ENCODE results near the gene SCARF1.

The SCARF1 gene

GRCh38 chr17:1648173-1648962 lies 2.8 kb upstream of the SCARF1 start:
- DNase-seq (ENCODE audit: low read depth in 2 of 2): no peak

GRCh38 chr17:1647802-1648171 lies 2.3 kb upstream of the SCARF1 start:
- no peak for DNase-seq (ENCODE audit: low read depth in 2 of 2)

DNA sequence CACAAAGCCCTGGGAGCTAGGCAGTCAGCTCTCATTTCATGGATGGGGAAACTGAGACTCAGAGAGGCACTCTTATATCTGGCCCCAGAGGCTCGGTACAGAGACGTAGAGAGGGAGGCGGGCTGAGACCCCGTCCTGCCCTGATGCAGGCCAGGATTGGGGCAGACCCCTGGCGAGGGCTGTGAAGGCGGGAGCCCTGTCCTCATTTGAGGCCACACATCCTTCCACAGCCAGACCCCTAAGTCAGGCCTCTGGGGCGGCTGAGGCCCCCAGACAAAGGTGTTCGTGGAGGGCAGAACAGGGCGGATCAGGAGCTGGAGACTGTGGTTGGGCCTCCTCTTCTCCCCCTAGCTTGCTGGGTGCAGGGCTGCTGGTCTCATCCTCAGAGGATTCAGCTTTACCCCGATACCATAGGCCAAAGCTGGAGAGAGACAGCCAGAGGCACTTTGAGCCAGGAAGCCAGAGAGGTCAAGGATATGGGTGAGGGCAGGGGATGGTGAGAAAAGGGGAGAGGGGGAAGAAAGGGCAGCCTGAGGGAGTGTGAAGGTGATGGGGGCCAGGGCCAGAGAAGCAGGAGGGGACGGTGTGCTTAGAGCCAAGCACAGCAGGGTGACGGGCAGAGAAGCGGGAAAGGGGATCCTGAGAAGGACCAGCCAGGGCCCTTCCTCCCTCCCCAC lies 805 bp upstream of the SCARF1 start:
- DNase-seq (ENCODE audit: low read depth in 2 of 2): no peak

DNA sequence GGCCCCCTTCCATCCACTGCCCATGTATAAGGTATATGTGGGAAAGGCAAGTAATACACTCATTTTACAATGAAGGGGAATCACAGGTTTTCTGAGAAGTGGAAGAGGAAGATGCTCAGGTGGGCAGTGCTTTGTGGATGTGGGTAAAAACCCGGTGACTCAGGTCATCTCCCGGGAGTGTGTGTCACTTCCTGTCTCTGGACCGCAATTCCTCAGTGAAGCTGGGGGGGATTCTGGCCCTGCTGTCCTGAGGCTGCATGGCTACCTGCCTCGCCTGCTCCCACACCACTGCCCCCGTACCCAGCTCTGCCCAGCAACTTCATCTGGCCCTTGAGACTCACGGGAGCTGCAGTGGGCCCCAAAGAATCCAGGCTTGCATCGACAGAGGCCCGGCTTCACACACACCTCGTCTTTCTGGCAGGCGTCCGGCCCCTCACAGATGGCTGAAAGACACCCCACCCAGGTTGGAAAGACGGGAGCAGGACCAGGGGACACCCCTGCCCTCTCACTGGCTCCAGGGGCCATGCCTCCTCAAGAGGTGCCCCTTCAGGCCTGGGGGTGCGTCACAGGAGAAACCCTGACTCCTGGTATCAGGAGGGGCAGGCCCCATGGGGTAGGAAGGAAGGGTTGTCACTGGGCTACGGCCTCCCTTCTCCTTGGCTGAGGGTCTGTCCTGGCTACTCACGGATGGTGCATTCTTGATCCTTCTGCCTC lies 882 bp downstream of the SCARF1 start:
- no peak for DNase-seq (ENCODE audit: low read depth in 2 of 2)

DNA sequence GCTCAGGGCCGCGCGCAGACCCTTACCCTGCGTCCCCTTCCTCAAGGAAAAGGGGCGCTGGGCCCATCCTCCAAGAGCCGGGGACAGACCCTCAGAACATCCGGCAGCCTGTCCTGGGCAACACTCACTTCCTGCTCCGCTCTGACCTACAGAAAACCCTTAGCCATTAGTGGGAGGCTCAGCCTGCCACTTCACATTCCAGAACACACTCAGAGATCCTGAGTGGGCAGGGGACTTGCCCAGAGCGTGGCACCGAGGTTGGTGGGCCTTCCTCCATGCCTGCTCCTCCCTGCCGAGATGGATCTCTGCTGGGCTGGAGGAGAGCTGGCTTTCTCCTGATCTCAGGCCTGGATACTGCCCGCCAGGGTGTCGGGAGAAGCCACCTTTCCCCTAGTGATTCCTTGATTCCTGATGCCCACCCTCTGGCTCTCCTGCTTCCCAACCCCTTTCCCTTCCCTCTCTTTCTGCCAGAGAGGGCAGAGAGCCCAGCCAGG lies 1.5 kb downstream of the SCARF1 start:
- no peak for DNase-seq (ENCODE audit: low read depth in 2 of 2)

- DNase-seq (ENCODE audit: low read depth in 2 of 2): no peak
Observed at GRCh38 chr17:1643293-1643998, 2.1 kb downstream of the SCARF1 start.

DNA sequence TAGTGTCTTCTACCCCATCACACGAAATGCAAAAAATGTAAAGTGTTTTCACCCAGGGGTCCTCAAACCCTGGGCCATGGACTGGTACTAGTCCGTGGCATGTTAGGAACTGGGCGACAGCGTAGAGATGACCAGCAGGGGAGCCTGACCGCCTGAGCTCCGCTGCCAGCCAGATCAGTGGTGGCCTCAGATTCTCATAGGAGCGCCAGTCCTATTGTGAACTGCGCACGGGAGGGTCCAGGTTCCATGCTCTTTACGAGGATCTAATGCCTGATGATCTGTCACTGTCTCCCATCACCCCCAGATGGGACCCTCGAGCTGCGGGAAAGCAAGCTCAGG lies 4.5 kb downstream of the SCARF1 start:
- DNase-seq (ENCODE audit: low read depth in 2 of 2): no peak

DNA sequence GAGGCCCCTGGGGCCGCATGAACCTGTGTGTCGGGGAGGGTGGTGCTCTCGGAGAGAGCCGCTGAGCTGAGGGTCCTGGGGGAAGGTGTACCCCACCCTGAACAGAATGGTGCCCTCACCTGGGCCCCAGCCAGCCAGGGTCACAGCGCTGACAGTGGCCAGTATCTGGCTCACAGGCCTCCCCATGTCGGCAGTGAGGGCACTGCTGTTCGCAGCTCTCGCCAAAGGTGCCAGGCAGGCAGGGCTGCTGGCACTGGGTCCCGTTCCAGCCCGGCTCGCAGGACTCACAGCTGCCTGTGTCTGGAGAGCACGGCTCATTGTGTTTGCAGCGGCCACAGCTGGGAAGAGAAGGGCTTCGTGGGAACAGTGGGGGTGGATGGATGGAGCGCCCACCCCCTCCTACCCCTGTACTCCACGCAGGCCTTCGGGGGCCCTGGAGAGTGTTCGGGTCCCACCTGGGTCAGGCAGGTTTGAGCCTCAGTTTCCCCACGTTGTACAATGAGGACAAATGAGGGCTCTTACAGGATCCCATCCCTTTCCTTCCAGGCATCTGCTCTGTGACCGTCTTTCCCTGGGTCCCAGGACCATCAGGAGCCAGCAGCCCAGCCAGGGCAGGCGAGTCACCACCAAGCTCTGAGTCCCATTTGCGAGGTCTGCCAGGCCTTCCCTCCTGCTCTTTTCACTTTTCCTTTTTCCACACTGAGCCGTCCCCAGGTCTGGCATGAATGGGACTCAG lies 5.0 kb downstream of the SCARF1 start:
- DNase-seq (ENCODE audit: low read depth in 2 of 2): no peak

DNA sequence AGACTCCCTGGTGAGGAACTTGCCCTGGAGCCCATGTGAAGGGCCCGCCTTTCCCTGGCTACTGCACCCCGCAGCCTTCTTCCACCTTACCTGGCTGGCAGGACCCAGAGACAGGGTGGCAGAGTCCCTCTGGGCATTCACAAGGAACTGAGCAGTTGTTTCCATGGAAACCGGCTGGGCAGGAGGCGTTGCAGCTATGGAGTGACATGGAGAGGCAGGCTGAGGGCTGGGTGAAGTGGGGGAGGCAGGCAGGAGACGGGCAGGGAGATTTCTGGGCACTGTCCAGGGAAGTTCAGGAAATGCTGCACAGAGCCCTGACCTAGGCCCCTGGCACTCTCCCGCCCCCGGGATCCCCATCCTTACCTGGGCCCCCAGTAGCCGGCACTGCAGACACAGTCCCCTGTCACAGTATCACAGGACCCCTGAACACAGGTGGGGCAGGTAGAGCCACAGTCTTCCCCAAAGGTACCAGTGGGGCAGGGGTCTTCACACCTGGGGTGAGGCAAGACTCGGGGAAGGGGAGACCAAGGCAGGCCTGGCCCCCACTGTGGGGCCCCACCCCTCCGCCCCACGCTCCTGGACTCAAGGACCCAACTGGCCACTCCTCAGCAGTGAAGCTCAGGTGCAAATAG lies 5.9 kb downstream of the SCARF1 start:
- no peak for DNase-seq (ENCODE audit: low read depth in 2 of 2)

- DNase-seq (ENCODE audit: low read depth in 2 of 2): no peak
Observed at GRCh38 chr17:1638624-1639300, 6.8 kb downstream of the SCARF1 start.

- DNase-seq (ENCODE audit: low read depth in 2 of 2): no peak
Observed at GRCh38 chr17:1638171-1638590, 7.4 kb downstream of the SCARF1 start.

DNA sequence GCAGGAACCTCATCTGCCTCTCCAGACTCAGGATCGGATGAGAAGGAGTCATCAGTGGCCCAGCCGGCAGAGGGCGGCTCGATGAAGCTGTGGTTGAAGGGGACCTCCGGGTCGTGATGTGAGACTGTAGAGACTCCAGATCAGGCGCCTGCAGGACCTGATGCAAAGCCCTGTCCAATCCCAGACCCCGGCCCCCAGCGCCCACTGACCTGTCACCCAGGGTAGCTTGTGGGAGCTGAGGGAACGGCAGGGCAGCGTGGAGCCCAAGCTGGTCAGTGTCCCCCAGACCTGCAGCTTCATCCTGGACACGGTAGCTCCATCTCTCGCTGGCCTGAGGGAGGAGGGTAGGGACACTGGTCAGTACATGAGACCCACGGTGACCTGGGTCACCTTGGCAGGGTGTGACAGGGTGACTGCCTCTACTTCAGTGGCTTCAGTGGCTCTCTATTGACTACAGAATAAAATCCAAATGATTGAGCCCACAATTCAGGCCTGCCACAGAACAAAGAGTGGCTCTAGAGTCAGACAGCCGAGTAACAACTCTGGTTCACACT lies 8.7 kb downstream of the SCARF1 start:
- no peak for DNase-seq (ENCODE audit: low read depth in 2 of 2)

DNA sequence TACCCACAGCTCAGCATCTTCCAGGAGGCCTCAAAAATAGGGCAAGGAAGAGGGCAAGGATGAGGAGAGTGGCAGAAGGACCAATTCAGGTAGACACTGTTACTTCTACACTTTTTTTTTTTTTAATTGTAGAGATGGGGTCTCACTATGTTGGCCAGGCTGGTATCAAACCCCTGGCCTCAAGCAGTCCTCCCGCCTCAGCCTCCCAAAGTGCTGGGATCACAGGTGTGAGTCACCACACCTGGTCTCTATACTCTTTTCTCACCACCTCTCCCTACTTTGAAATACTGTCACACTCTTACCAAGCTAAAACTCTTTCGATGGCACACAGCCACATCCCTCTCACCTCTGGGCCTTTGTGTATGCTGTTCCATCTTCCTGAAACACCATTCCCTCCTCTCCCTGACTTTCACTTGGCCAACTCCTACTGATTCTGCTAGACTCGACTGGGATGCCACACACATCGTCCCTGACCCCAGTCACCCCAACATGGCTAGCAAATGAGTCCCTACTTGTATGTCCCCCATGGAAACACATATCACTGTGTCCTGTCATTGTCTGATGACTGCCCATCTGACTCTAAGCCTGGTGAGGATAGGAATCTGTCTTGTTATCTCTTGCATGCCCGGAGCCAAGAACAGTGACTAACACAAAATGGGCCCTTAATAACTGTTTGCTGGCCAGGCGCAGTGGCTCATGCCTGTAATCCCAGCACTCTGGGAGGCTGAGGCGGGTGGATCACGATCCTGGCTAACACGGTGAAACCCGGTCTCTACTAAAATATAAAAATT lies 9.7 kb downstream of the SCARF1 start:
- no peak for DNase-seq (ENCODE audit: low read depth in 2 of 2)

GRCh38 chr17:1634841-1635650 lies 10.5 kb downstream of the SCARF1 start:
- DNase-seq (ENCODE audit: low read depth in 2 of 2): no peak

DNA sequence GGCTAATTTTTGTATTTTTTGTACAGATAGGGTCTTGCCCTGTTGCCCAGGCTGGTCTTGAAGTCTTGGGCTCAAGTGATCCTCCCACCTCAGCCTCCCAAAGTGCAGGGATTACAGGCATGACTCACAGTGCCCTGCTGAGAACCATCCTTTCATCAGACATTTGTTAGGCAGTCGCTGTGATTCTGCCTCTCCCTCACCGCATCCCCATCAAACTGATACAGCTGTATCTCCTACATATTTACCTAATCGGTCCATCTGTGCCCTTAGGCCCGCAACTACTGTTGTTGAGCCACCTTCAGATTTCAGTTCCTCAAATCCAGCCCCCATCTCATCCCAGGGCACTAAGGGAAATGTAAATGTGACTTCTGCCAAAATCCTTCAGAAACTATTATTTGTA lies 14.9 kb downstream of the SCARF1 start:
- DNase-seq (ENCODE audit: low read depth in 2 of 2): no peak

- no peak for DNase-seq (ENCODE audit: low read depth in 2 of 2)
Observed at GRCh38 chr17:1629504-1630310, 15.8 kb downstream of the SCARF1 start.

DNA sequence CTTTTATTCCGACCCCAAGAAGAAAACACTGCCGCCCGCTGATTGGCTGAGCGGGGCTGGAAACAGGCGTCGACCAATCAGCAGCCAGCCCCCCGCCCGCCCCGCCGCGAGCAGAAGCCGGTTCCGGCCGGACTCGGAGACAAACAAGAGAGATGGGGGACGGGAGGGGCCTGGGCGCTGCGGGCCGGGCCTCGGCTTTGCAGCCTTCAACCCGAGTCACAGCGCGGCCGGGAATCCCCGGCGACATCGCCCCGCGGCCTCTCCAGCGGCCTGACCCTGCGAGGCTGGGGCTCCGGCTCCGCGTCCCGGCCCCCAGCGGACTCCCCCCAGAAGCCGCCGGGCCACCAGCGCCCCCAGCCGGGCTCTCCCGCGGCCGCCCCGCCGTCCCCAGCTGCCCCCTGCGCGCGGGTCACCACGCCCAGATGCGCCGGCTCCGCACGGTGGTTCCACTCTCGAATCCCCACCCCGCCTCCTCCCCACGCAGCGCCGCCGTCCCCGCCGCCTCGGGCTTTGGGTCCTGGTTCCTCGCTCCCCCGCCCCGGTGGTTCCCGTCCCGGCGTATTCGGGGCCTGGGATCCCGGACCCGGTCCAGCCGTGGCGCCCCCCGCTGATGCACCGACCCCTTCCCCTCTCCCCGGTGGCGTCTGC lies 16.6 kb downstream of the SCARF1 start:
- DNase-seq (ENCODE audit: low read depth in 2 of 2): peak; percentile 77 to 82

Measured in fibroblast of skin of left biceps (primary cell).